GM12874 (cell line): ENCODE data around the gene F2RL2.

Source experiments
- CTCF ChIP-seq: IDR thresholded peaks from 2 replicates; pipeline ENCODE4 v1.5.1; 2011; ENCODE audit warnings: low read depth, mild to moderate bottlenecking, control low read depth, low read length, moderate library complexity; ENCODE audit not compliant: insufficient read depth

The F2RL2 gene

GRCh38 chr5:76622973-76623596 lies at the start of gene F2RL2:
F2RL2 (minus strand) TSS chr5:76623403; CDS start chr5:76623230, 173 bp downstream.
- no peak for TF ChIP-seq CTCF

GRCh38 chr5:76672242-76672641 lies 49.0 kb upstream of the F2RL2 start:
- no peak for TF ChIP-seq CTCF

GRCh38 chr5:76670508-76670907 lies 47.3 kb upstream of the F2RL2 start:
- no peak for TF ChIP-seq CTCF

- no peak for TF ChIP-seq CTCF
Measured at GRCh38 chr5:76669245-76669644, 46.0 kb upstream of the F2RL2 start.

GRCh38 chr5:76667495-76667894 lies 44.3 kb upstream of the F2RL2 start:
- TF ChIP-seq CTCF = no peak

- no peak for TF ChIP-seq CTCF
Measured at GRCh38 chr5:76664079-76664478, 40.9 kb upstream of the F2RL2 start.

- no peak for TF ChIP-seq CTCF
Measured at GRCh38 chr5:76663573-76663972, 40.4 kb upstream of the F2RL2 start.
